Activated naive CD8-positive, alpha-beta T cell treated with anti-CD3 and anti-CD28 coated beads, Interleukin-2, amount 50 U/mL, for 24 hours (primary cell): ENCODE results near the gene TMEM131.
"Not testable (repeated sequence)": the region's sequence is repeated elsewhere in the genome, so short reads cannot be mapped to it uniquely, and the experiment has no call there.

Experiments used
- ATAC-seq: fragments of 150-1000 bp; cut with Tn5 transposase; one replicate; pipeline ENCODE4 v1.10.0; 2021
- DNase-seq: peaks from one replicate; pipeline ENCODE4 v3.0.0; 2021
- H3K27ac Mint-ChIP-seq: one replicate; pipeline ENCODE4 v1.8.0; 2021; ENCODE audit warnings: mild to moderate bottlenecking, mixed read lengths
- H3K27me3 Mint-ChIP-seq: one replicate; pipeline ENCODE4 v1.8.0; 2021; ENCODE audit warnings: mixed read lengths
- H3K36me3 Mint-ChIP-seq: one replicate; pipeline ENCODE4 v1.8.0; 2021; ENCODE audit warnings: low read depth, mixed read lengths
- H3K4me1 Mint-ChIP-seq: one replicate; pipeline ENCODE4 v1.8.0; 2021; ENCODE audit warnings: mixed read lengths
- H3K4me3 Mint-ChIP-seq: one replicate; pipeline ENCODE4 v1.8.0; 2021; ENCODE audit warnings: mild to moderate bottlenecking, moderate library complexity, mixed read lengths
- H3K9me3 Mint-ChIP-seq: one replicate; pipeline ENCODE4 v1.8.0; 2021; ENCODE audit warnings: mixed read lengths

The TMEM131 gene

DNA sequence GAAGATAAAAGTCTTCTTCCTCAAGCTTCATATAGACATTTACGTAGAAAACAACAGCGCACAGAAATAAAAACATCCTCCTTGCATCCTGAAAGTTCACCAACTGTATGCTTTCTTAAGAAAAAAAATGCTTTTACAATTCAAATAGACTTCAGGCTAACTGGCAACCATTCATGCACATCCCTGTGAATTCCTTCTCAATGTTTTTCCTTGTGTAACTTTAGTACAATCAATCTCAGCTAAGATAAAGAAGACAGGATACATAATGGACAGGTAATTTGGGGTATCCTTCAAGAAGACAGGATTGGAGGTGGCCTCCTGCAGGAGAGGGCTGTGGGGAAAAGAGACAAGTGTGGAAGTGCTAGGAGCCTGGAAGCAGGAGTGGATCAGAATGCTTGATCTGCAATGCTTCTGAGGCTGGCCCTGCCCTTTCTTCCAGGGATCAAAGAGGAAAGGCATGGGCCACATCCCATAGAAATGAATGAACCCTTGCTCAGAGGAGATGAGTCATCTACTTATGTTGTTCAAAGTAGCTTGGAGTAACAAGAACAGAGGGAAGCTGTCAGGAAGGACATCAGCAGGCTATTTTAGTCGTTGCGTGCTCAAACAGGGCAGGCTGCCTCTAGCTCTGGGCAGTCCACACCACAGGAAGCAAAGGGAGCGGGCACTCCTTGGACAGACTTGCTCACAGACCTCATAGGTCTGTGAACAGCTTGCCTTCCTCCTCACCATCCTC is 126.6 kb downstream of the TMEM131 start:
- Mint-ChIP-seq H3K4me1 (peaks cover 34% of the 10 kb centered on the region), H3K27ac (no peak overlapping the region), H3K9me3 (peaks cover 15% of the 10 kb centered on the region), H3K4me3 (no peak overlapping the region), H3K36me3 (peaks cover 13% of the 10 kb centered on the region), H3K27me3 (no peaks in the 10 kb centered on the region)
- ATAC-seq, result no peak
- no peak for DNase-seq

DNA sequence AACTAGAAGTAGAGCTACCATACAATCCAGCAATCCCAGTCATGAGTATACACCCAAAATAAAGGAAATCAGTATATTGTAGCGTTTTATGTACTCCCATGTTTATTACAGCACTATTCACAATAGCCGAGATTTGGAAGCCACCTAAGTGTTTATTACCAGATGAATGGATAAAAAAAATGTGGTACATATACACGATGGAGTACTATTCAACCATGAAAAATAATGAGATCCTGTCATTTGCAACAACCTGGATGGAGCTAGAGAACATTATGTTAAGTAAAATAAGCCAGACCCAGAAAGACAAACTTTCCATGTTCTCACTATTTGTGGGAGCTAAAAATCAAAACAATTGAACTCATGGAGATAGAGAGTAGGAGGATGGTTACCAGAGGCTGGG is 131.9 kb downstream of the TMEM131 start:
- ATAC-seq (no peak), DNase-seq (no peak)
- Mint-ChIP-seq H3K4me3 (no peak overlapping the region), H3K9me3 (peaks cover 26% of the 10 kb centered on the region), H3K4me1 (no peaks in the 10 kb centered on the region), H3K27ac (no peak overlapping the region), H3K27me3 (no peaks in the 10 kb centered on the region), H3K36me3 (peaks cover 32% of the 10 kb centered on the region)

- Mint-ChIP-seq H3K27ac (no peak overlapping the region), H3K36me3 (peaks cover 35% of the 10 kb centered on the region), H3K9me3 (peaks cover 23% of the 10 kb centered on the region), H3K4me1 (no peaks in the 10 kb centered on the region), H3K27me3 (no peaks in the 10 kb centered on the region), H3K4me3 (no peak overlapping the region)
- DNase-seq (no peak), ATAC-seq (no peak)
These were observed 134.6 kb downstream of the TMEM131 start for GRCh38 chr2:97861177-97861576.

DNA sequence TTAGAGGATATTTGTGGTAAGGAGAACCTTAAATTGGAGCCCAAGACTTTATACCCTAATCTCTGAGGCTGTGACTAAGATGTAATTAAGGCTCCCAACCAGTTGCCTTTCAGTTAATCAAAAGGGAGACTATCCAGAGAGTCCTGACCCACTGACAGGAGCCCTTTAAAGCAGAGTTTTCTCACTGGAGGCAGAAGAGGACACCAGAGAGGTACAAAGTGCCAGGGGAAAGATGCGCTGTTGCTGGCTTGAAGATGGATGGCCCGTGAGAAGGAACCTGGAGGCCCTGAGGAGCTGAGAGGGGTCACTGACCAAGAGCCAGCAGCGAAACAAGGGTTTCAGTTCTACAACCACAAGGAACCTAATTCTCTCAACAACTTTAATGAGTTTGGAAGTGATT is 137.3 kb downstream of the TMEM131 start:
- no peak for DNase-seq
- H3K27me3 Mint-ChIP-seq, result no peaks in the 10 kb centered on the region
- no peak overlapping the region for H3K4me3 Mint-ChIP-seq
- ATAC-seq, result no peak
- H3K36me3 Mint-ChIP-seq, result peaks cover 23% of the 10 kb centered on the region
- peaks cover 4% of the 10 kb centered on the region for H3K4me1 Mint-ChIP-seq
- H3K9me3 Mint-ChIP-seq, result peaks cover 9% of the 10 kb centered on the region
- no peak overlapping the region for H3K27ac Mint-ChIP-seq

GRCh38 chr2:97857553-97857952 is 138.2 kb downstream of the TMEM131 start:
- H3K9me3 Mint-ChIP-seq, result peaks cover 2% of the 10 kb centered on the region
- ATAC-seq (no peak), DNase-seq (no peak)
- H3K4me3 Mint-ChIP-seq, result no peak overlapping the region
- no peak overlapping the region for H3K27ac Mint-ChIP-seq
- peaks cover 8% of the 10 kb centered on the region for H3K4me1 Mint-ChIP-seq
- H3K36me3 Mint-ChIP-seq, result peaks cover 22% of the 10 kb centered on the region
- H3K27me3 Mint-ChIP-seq, result no peaks in the 10 kb centered on the region

GRCh38 chr2:97853057-97853456 is 142.7 kb downstream of the TMEM131 start:
- ATAC-seq, H3K27me3 Mint-ChIP-seq, H3K9me3 Mint-ChIP-seq, DNase-seq, H3K4me3 Mint-ChIP-seq, H3K27ac Mint-ChIP-seq: not testable (repeated sequence)
- Mint-ChIP-seq H3K36me3 (peaks cover 24% of the 10 kb centered on the region), H3K4me1 (peaks cover 45% of the 10 kb centered on the region)

DNA sequence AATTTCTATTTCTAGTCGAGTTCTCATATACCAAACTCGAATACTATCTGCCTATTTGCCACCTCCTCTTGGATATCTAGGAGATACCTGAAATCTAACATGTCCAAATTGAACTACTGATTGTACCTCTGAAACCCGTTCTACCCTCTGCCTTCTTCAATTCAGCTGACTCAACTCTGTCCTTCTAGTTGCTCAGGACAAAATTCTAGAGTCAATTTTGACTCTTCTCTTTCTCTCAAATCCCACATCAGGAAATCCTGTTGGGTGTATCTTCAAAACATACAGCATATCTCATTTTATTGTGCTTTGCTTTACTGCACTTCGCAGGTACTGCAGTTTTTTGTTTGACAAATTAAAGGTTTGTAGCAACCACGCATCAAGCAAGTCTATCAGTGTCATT is 144.6 kb downstream of the TMEM131 start:
- Mint-ChIP-seq H3K27ac (no peak overlapping the region), H3K4me1 (peaks cover 49% of the 10 kb centered on the region), H3K4me3 (no peak overlapping the region), H3K9me3 (no peaks in the 10 kb centered on the region), H3K27me3 (no peaks in the 10 kb centered on the region), H3K36me3 (peaks cover 20% of the 10 kb centered on the region)
- ATAC-seq (no peak), DNase-seq (no peak)

GRCh38 chr2:97849881-97850528 is 145.7 kb downstream of the TMEM131 start:
- H3K4me1 Mint-ChIP-seq, result peaks cover 57% of the 10 kb centered on the region

DNA sequence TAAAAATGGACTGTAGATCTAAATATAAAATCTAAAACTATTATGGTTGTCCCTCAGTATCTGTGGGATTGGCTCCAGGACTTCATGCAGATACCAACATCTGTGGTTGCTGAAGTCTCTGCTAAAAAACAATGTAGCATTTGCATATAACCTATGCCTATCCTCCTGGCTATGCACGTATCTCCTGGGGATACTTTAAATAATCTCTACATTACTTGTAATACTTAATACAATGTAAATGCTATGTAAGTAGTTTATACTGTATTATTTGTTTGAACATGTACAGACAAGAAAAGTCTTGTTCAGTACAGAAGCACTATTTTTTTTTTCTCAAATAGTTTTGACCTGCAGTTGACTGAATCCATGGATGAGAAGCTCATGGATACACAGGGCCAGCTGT is 147.4 kb downstream of the TMEM131 start:
- no peak for DNase-seq
- Mint-ChIP-seq H3K4me3 (no peak overlapping the region), H3K27me3 (no peaks in the 10 kb centered on the region), H3K36me3 (peaks cover 13% of the 10 kb centered on the region), H3K27ac (no peak overlapping the region), H3K4me1 (peaks cover 54% of the 10 kb centered on the region), H3K9me3 (no peaks in the 10 kb centered on the region)
- no peak for ATAC-seq

More at GRCh38 chr2:97849881-97850528, 145.7 kb downstream of the TMEM131 start:
- ATAC-seq (peak; percentile 91), DNase-seq (no peak)
- peak overlapping the region; percentile 78 for H3K27ac Mint-ChIP-seq
- no peaks in the 10 kb centered on the region for H3K9me3 Mint-ChIP-seq
- H3K4me3 Mint-ChIP-seq, result no peak overlapping the region
- no peaks in the 10 kb centered on the region for H3K27me3 Mint-ChIP-seq
- H3K36me3 Mint-ChIP-seq, result peaks cover 20% of the 10 kb centered on the region

GRCh38 chr2:97846716-97847115 is 149.0 kb downstream of the TMEM131 start:
- H3K27me3 Mint-ChIP-seq, DNase-seq, H3K9me3 Mint-ChIP-seq, H3K4me3 Mint-ChIP-seq, H3K27ac Mint-ChIP-seq, ATAC-seq: not testable (repeated sequence)
- Mint-ChIP-seq H3K4me1 (peaks cover 44% of the 10 kb centered on the region), H3K36me3 (peaks cover 16% of the 10 kb centered on the region)

DNA sequence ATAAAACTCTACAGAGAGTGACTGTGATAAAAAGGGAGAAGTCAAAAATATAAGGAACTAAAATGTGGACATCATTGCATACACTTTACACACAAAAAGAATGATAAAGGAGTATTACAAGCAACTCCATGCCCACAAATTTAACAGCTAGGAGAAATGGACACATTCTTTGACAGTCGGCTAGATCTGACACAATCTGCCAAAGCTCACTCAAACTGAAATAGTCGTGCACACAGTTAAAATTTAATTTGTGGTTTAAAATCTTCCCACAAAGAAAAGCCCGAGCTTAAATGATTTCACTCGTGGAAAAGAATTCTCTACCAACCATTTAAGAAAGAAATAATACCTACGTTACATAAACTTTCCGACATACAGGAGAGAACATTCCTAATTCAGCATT is 149.9 kb downstream of the TMEM131 start:
- H3K4me1 Mint-ChIP-seq, result peaks cover 35% of the 10 kb centered on the region
- ATAC-seq (no peak), DNase-seq (no peak)
- H3K4me3 Mint-ChIP-seq, result no peak overlapping the region
- no peak overlapping the region for H3K27ac Mint-ChIP-seq
- no peaks in the 10 kb centered on the region for H3K27me3 Mint-ChIP-seq
- H3K9me3 Mint-ChIP-seq, result no peaks in the 10 kb centered on the region
- H3K36me3 Mint-ChIP-seq, result peaks cover 16% of the 10 kb centered on the region

DNA sequence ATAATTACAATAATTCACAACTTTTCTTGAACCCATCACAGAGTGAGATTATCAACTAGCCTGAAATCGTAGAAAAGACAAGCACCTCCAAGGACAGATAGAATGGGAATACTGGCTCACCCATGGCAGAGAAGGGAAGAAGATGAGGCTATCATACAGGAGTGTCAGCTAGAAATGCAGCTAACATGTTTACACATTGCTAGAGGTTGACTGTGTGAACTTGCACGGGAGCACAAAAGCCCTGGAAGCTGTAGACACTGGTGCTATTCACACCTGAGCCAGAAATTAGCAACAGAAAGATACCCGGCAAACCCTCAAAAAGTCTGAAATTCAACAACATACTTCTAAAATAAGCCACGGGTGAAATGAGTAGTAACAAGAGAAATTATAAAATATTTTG is 150.6 kb downstream of the TMEM131 start:
- Mint-ChIP-seq H3K9me3 (no peaks in the 10 kb centered on the region), H3K4me1 (peaks cover 28% of the 10 kb centered on the region), H3K36me3 (peaks cover 20% of the 10 kb centered on the region), H3K27ac (no peak overlapping the region), H3K27me3 (no peaks in the 10 kb centered on the region), H3K4me3 (no peak overlapping the region)
- no peak for DNase-seq
- ATAC-seq, result no peak

DNA sequence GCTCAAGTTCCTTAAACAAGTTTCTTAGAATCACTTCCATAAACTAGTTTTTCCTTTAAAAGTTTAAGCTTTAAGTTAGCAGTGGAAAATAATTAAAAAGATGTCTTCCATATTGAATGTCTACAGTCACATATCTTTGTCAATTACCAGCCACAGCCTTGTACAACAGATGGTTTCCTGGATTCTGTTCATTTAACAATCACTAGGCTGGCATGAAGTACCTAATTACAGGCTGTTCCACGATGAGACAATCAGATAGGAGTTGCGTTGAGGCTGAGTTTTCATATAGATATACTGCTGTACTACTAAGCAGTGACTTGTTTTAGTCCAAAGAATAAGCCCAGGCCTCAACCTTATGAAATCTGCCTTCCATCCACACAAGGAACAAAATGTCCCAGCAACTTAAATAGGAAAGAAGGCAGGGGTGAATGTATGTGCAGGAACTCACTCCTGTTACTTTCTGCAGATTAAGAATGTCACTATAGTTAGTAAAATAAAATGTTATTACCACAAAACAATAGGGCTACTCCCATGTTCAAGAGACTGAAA is 151.4 kb downstream of the TMEM131 start:
- H3K4me3 Mint-ChIP-seq, result no peak overlapping the region
- peaks cover 22% of the 10 kb centered on the region for H3K4me1 Mint-ChIP-seq
- H3K27me3 Mint-ChIP-seq, result no peaks in the 10 kb centered on the region
- DNase-seq (no peak), ATAC-seq (no peak)
- no peak overlapping the region for H3K27ac Mint-ChIP-seq
- no peaks in the 10 kb centered on the region for H3K9me3 Mint-ChIP-seq
- peaks cover 22% of the 10 kb centered on the region for H3K36me3 Mint-ChIP-seq

- Mint-ChIP-seq H3K4me3 (no peak overlapping the region), H3K9me3 (no peaks in the 10 kb centered on the region), H3K27me3 (no peaks in the 10 kb centered on the region), H3K36me3 (peaks cover 35% of the 10 kb centered on the region), H3K4me1 (peaks cover 3% of the 10 kb centered on the region), H3K27ac (no peak overlapping the region)
- ATAC-seq, result no peak
- DNase-seq, result no peak
These were observed 155.6 kb downstream of the TMEM131 start for GRCh38 chr2:97840198-97840597.

DNA sequence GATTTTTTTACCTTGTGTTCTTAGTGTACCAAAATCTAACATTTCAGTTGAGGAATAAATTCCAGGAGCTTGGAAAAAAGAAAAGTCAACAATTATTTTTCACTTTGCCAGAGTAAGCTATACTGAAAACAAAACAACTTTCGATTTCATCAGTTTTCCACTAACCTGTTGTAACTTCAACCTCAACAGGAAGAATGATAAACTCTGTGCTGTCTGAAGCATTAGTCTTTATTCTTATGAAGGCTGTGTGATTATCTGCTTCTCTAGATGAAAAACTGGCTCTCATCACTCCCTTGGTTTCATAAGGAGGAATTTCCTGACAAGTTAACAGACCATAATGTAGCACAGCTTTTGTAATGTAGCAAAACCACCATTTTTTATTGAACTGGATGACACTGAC is 161.1 kb downstream of the TMEM131 start:
- no peak for DNase-seq
- Mint-ChIP-seq H3K27ac (no peak overlapping the region), H3K4me1 (peaks cover 8% of the 10 kb centered on the region), H3K9me3 (no peaks in the 10 kb centered on the region), H3K36me3 (peaks cover 32% of the 10 kb centered on the region), H3K27me3 (no peaks in the 10 kb centered on the region), H3K4me3 (no peak overlapping the region)
- ATAC-seq, result peak; percentile 40
